Hematopoietic multipotent progenitor cell treated with erythropoietin and hydrocortisone succinate and interleukin-3 and kit ligand, for 6 days (in vitro differentiated cells): ENCODE data around the gene MCAT.
A peak's percentile ranks its signal among the peaks of the same experiment; 100 is the strongest.
"Not testable (repeated sequence)": the region's sequence is repeated elsewhere in the genome, so short reads cannot be mapped to it uniquely, and the experiment has no call there.

Experiments used
- DNase-seq: peaks from one replicate; pipeline ENCODE4 v3.0.0-alpha.2; 2015

Gene MCAT

DNA sequence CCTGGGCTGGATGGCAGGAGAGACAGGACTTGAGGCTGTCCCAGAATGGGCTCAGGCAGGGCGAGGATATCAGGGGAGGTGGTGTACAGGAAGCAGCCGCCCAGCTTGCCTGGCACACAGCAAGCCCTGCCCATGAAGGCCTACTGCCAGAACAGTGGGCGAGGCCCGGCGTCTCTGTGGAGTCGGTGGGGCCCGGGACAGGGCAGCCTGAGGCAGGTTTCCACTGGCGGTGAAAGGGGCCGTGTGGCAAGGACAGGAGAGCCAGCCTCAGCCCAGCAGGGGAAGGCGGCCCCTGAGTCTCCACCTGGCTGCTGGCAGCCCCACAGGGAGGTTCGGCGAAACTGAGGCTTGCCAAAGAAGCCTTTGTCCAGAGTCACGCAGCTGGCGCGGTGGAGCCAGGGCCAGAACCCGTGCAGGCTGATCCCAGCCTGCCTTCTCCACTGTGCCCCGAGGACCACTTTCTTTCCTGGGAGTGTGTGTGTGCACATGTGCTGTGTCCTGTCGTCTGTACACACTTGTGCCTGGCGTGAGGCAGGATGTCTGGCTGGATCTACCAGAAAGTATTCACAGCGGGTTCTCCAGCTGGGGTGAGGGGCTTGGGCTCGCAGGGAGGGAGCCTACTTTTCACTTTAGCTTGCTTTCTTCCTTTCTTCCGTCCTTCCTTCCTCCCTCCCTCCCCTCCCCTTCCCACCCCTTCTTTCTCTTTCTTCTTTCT lies 9.3 kb upstream of the MCAT start:
- DNase-seq = peak; percentile 95

DNA sequence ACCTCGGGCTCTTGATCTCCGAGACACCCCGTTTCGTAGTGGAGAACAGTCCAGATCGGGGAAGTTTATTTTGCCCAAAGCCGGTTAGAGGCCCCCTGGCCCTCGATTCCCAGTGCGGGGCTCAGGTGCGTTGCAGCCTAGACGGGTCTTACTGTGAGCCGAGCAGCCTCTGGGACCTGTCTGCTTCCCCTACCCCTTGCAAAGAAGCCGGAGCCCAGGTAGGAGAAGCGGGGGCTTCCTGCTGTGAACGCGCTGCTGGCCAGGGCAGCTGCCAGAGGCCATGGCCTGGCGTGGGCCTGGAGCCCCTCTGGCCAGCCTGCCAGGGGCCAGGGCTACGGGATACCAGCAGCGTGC lies 8.8 kb upstream of the MCAT start:
- DNase-seq = no peak

GRCh38 chr22:43151251-43152002 lies 8.2 kb upstream of the MCAT start, which contains the start of gene TSPO:
Gene TSPO (plus strand): TSS chr22:43151559. CDS start chr22:43159239, 7,680 bp downstream.
- DNase-seq = peak; percentile 74

- no peak for DNase-seq
Measured at GRCh38 chr22:43150731-43151206, 7.6 kb upstream of the MCAT start.

DNA sequence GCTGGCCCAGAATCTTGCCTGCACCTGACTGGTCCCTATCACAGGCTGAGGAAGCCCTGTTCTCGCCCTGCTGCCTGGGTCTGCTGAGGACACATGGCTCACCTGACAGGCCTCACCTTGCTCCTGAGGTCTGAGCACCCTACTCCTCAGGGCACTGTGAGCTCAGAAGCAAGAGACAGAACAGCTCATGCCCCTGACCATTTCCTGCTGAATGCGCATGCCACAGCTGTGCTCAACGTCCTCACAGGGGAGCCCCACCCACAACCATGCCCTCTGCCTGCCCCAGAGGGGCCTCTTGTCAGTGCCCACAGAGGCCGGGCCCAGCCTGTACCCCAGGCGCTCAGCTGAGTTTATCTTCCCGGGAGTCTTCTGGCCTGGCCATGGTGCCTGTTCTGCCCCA lies 5.4 kb upstream of the MCAT start:
- peak; percentile 75 for DNase-seq

GRCh38 chr22:43147821-43148220 lies 4.6 kb upstream of the MCAT start:
- DNase-seq = peak; percentile 79

DNA sequence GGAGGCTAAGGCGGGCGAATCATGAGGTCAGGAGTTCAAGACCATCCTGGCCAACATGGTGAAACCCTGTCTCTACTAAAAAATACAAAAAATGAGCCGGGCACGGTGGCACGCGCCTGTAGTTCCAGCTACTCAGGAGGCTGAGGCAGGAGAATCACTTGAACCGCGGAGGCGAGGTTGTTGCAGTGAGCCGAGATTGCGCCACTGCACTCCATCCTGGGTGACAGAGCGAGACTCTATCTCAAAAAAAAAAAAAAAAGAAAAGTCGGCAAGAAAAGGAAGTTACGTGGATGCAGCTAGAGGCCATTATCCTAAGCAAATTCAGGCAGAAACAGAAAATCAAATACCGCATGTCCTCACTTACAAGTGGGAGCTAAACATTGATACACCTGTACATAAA lies 3.1 kb upstream of the MCAT start:
- DNase-seq = not testable (repeated sequence)

DNA sequence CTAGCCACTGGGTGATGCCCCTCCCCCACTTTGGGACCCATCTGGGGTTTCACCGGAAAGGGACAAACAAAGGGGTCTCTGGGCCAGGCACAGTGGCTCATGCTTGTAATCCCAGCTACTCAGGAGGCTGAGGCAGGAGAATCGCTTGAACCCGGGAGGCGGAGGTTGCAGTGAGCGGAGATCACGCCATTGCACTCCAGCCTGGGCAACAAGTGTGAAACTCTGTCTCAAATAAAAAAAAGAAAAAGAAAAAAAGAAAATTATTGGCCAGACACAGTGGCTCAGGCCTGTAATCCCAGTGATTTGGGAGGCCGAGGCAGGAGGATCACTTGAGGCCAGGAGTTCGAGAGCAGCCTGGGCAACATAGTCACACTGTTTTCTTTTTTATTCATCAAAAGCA lies 2.2 kb upstream of the MCAT start:
- DNase-seq = not testable (repeated sequence)

DNA sequence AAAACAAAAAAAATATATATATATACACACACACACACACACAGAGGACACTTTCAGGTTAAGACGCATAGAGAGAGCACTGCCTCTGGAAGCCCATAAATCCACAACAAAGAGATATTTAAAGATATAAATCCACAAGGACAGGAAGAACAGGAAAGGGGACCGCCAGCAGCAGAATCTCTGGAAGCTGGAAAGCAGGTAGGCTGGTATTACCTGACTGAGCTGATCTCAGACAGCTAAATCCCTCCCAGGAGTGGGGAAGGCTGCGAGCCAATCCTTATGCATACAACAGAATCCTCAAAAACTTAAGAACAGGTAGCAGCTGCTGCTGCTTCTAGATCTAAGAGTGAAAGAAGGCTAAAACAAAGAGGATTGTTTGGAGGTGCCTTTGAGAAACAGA lies 1.8 kb upstream of the MCAT start:
- DNase-seq = no peak

DNA sequence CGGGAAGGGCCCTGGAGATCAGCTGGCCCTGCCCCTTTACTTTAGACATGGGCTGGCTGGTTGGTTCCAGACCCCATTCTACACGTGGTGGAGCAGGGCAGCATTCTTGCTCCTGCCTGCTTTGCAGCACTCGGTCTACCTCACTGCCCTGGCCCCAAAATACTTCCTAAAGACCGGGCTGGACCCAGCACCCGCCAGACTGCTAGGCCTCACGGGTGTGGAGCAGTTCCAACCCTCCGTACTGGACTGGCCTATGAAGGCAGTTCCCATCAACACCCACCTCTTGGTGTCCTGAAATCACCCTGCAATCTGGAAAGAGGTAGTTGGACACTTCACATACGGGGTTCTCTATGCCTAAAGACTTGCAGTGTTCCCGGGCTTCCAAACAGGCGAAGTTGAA lies 6.4 kb downstream of the MCAT start:
- DNase-seq = no peak

DNA sequence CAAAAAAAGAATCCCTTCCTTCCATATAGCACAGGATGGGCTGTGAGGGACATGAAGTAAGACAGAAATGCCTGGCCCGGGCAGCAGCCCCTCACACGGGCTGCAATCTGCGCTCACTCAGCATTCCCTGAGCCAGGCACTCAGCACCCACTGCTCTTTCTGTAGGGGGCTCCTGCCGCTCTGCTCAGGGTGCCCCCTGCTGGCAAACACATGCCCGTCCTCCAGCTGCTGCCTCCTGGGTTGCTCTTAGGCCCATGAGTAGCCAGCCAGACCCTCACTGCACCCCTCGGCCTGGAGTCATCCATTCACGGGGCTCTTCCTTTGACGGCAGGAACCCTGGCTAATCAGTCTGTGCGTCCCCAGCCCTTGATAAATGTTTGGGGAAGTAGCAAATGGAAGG lies 6.9 kb downstream of the MCAT start:
- peak; percentile 74 for DNase-seq

DNA sequence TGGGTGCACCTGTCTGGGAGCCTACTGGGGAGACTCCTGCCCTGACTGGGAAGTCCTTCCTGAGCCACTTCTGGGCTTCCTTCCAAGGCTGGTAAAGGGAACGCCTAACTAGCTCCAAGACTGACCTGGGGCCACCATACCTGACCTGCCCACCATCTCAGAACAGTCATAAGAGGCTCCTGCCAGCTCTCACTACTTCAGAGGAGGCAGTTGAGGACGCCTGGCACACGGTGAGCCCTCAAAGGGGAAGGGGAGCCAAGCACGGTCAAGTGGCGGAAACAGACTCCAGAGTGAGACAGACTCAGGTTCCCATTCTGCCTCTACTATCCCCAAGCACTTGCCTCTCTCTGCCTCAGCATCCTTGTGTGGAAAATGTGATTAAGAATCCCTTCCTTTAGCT lies 7.6 kb downstream of the MCAT start:
- DNase-seq = no peak

DNA sequence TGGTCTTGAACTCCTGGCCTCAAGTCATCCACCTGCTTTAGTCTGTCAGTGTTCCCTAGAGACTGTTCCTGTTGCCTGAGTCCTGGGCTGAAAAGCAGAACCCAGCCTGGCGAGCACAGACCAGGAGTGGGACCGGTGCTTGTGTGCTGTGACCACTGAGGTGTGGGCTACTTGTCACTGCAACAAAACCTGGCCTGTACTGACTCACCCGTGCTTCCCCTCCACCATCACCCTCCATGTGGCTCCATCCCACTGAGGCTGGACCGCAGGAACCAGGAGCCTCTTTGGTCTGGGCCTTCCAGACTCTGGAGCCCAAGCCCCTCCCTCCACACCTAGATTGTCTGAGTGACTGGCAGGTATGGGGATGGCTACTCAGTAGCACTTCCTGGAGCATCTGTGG lies 8.6 kb downstream of the MCAT start:
- no peak for DNase-seq

GRCh38 chr22:43133401-43133800 lies 9.8 kb downstream of the MCAT start:
- no peak for DNase-seq

GRCh38 chr22:43131773-43132501 lies 11.3 kb downstream of the MCAT start:
- no peak for DNase-seq

GRCh38 chr22:43129426-43130425 lies 13.5 kb downstream of the MCAT start:
- peak; percentile 74 for DNase-seq

DNA sequence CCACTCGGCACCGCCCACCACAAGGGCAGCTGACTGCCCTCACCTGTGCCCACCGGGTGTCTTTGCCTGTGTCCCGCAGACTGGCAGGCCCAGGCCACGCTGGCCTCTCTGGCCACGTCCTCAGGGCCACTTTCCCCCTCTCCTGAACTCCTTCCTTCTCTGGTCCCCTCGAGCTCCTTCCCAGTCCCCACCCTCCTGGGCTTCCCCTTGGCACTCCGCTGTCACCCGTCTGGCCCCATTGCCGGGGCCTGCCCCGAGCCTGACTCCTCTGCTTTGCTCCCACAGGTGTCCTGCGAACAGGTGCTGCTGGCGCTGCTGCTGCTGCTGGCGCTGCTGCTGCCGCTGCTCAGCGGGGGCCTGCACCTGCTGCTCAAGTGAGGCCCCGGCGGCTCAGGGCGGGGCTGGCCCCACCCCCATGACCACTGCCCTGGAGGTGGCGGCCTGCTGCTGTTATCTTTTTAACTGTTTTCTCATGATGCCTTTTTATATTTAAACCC lies 14.2 kb downstream of the MCAT start:
- peak; percentile 74 for DNase-seq

GRCh38 chr22:43128116-43128515 lies 15.1 kb downstream of the MCAT start:
- peak; percentile 59 for DNase-seq

- DNase-seq = peak; percentile 48
Measured at GRCh38 chr22:43127166-43127908, 15.9 kb downstream of the MCAT start.

- DNase-seq = no peak
Measured at GRCh38 chr22:43126501-43127165, 16.6 kb downstream of the MCAT start.

- no peak for DNase-seq
Measured at GRCh38 chr22:43118953-43119458, 24.2 kb downstream of the MCAT start.
